ENCODE data around the gene FAM25A.
"Not testable (repeated sequence)": the region's sequence is repeated elsewhere in the genome, so short reads cannot be mapped to it uniquely, and the experiment has no call there.

FAM25A gene

DNA sequence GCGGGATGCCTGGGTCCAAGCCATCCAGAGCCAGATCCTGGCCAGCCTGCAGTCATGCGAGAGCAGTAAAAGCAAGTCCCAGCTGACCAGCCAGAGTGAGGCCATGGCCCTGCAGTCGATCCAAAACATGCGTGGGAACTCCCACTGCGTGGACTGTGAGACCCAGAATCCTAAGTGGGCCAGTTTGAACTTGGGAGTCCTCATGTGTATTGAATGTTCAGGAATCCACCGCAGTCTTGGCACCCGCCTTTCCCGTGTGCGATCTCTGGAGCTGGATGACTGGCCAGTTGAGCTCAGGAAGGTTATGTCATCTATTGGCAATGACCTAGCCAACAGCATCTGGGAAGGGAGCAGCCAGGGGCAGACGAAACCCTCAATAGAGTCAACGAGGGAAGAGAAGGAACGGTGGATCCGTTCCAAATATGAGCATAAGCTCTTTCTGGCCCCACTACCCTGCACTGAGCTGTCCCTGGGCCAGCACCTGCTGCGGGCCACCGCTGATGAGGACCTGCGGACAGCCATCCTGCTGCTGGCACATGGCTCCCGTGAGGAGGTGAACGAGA lies 10.9 kb upstream of the FAM25A start:
- not testable (repeated sequence) for DNase-seq (ENCODE audit: low read depth in 2 of 2, low spot score in 1 of 2)

GRCh38 chr10:87013528-87013927 lies 6.6 kb upstream of the FAM25A start:
- not testable (repeated sequence) for DNase-seq (ENCODE audit: low read depth in 2 of 2, low spot score in 1 of 2)

DNA sequence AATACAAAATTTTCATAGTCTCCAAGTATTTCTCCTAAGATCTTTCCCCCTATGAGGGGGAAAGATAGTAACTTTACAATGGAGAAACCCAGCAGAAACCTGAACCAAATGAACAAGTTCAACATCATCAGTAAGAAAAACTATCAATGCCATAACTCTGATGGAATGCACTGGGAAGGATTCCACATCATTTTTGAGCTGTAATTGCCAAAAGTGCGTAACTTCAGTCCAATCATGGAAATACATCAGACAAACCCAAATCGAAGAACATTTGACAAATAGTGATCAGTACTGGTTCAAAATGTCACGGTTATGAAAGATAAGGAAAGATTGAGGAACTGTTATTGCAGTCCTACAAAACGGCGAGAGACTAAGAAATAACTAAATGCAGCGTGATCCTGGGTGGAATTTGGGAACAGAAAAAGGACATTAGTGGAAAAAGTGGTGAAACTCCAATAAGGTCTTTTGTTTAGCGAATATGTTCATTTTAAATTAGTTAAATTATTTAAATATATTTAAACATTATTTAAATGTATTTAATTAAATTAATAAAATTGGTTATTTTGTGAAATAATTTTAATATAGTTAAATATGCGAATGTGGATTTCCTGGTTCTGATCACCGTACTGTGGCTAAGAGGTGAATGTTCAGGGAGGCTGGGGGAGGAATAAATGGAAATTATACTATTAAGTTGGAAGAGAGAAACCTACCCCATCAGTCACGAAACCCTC lies 4.9 kb upstream of the FAM25A start:
- DNase-seq (ENCODE audit: low read depth in 2 of 2, low spot score in 1 of 2), result not testable (repeated sequence)

DNA sequence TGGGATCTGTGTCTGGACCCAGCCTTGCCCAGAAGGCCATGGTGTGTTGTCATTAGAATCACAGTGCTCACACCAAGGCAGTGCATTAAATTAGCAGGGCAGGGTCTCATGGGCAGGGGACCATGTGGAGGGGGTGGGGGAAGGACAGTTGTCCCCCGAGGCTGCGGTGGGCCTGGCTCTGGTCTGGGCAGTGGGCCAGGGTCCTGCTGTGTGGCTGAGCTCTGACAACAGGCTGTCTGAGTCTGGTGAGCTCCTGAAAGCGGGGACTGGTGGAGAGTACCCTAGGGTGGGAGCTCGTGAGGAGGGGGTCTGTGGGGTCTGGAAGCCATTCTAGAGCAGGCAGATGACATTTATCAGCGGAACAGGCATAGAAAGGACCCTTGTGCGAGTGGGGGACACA lies 2.0 kb upstream of the FAM25A start:
- not testable (repeated sequence) for DNase-seq (ENCODE audit: low read depth in 2 of 2, low spot score in 1 of 2)

DNA sequence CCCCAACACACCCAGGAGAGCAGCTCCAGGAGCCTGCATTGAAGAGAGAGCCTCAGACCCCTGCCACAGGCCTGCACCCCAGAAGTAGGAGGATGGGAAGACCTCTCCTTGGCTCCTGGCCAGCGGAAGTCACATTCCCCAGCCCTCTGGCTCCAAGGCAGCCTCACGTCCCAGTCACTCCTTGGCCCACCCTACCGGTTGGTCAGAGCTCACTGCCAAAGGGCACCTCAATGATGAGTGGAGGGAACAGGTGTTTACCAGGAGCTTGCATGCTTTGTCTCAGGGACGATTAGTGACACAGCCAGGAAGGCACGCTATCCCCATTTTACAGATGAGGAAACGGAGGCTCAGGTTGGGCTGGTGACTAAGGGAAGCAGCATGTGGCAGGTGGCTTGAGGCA lies 1.0 kb upstream of the FAM25A start:
- not testable (repeated sequence) for DNase-seq (ENCODE audit: low read depth in 2 of 2, low spot score in 1 of 2)

GRCh38 chr10:87019504-87019903 lies 590 bp upstream of the FAM25A start:
- DNase-seq (ENCODE audit: low read depth in 2 of 2, low spot score in 1 of 2), result not testable (repeated sequence)

GRCh38 chr10:87025285-87025958 lies 5.3 kb downstream of the FAM25A start:
- not testable (repeated sequence) for DNase-seq (ENCODE audit: low read depth in 2 of 2, low spot score in 1 of 2)

DNA sequence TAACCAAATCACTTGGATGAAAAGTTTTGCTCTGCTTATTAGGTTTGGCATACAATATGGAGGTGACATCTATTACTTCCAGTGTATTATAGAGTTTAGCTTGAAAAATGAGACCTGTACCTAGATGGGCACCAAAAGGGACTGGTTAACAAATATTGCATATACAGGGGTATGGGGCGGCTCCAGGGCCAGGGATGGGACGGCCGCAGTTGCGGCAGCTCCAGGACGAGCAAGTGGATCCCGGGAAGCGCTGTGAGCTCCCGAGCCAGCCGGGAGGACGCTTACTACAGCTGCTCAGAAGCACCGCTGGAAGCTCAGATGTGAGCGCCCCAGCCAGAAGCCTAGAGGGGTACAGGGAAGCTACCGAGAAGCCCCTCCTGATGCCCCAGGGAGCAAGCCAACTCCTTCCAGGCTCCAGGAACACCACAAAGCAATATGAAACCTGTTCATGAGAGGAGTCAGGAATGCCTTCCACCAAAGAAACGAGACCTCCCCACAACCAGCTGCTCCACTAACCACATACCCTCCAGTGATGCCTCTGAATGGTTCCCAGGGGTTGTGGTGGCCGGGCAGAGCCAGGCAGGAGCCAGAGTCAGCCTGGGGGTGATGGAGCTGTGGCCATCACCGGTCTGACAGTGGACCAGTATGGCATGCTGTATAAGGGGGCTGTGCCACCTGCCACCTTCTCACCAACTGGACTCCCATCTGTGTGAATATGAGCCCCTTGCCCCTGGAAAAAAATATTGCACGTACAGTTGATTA lies 6.8 kb downstream of the FAM25A start:
- not testable (repeated sequence) for DNase-seq (ENCODE audit: low read depth in 2 of 2, low spot score in 1 of 2)

DNA sequence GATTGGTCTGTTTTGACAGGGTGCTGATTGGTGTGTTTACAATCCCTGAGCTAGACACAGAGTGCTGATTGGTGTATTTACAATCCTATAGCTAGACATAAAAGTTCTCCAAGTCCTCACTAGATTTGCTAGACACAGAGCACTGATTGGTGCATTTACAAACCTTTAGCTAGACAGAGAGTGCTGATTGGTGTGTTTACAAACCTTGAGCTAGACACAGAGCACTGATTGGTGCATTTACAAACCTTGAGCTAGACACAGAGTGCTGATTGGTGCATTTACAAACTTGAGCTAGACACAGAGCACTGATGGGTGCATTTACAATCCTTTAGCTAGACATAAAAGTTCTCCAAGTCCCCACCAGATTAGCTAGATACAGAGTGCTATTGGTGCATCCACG lies 10.3 kb downstream of the FAM25A start:
- DNase-seq (ENCODE audit: low read depth in 2 of 2, low spot score in 1 of 2), result not testable (repeated sequence)

DNA sequence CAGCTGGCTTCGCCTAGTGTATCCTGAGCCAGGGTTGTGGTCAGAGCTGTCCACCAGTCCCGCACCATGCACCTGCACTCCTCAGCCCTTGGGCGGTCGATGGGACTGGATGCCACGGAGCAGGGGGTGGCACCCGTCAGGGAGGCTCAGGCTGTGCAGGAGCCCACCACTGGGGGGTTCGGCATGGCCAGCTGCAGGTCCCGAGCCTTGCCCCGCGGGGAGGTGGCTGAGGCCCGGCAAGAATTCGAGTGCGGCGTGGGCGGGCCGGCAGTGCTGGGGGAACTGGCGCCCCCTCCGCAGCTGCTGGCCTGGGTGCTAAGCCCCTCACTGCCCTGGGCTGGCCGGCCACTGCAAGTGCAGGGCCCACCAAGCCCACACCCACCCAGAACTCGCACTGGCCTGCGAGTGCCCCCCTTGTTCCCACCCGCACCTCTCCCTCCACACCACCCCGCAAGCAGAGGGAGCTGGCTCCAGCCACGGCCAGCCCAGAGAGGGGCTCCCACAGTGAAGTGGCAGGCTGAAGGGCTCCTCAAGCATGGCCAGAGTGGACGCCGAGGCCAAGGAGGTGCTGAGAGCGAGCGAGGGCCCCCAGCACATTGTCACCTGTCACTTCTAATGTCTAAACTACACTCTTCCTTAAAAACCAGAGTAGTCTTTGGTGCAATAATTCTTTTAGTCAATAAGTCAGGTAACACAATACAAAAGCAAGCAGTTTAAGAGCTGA lies 11.0 kb downstream of the FAM25A start:
- no peak for DNase-seq (ENCODE audit: low read depth in 2 of 2, low spot score in 1 of 2)

- DNase-seq (ENCODE audit: low read depth in 2 of 2, low spot score in 1 of 2), result no peak
These were observed 16.5 kb downstream of the FAM25A start for GRCh38 chr10:87036623-87037022.

GRCh38 chr10:87038286-87038717 lies 18.2 kb downstream of the FAM25A start:
- no peak for DNase-seq (ENCODE audit: low read depth in 2 of 2, low spot score in 1 of 2)

DNA sequence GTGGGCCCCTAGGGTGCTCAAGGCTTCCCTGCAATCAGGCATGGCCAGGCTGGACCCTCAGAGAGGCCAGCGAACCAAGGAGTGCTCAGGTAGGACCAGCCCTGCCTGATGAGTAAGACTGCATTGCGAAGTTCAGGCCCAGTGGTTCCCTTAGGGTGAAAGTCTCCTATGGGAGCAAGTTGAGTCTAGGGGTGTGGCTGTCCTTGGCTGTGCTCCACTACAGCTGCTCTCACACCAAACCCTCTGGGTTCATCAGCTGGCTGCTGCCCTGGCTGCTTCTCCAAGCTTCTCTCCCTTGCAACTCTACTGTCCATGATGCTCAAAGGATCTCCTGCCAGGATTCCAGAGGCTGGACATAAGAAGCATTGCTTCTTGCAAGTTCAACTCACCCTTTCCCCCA lies 18.7 kb downstream of the FAM25A start:
- no peak for DNase-seq (ENCODE audit: low read depth in 2 of 2, low spot score in 1 of 2)

DNA sequence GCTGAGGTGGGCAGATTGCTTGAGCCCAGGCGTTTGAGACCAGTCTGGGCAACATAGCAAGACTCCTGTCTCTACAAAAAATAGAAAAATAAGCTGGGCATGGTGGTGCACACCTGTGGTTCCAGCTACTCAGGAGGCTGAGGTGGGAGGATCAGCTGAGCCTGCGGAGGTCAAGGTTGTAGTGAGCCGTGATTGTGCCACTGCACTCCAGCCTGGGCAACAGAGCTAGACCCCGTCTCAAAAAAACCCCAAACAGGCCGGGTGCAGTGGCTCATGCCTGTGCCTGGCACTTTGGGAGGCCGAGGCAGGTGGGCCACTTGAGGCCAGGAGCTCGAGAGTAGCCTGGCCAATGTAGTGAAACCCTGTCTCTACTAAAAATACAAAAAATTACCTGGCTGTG lies 23.5 kb downstream of the FAM25A start:
- not testable (repeated sequence) for DNase-seq (ENCODE audit: low read depth in 2 of 2, low spot score in 1 of 2)

- DNase-seq (ENCODE audit: low read depth in 2 of 2, low spot score in 1 of 2), result no peak
These were observed 25.4 kb downstream of the FAM25A start for GRCh38 chr10:87045434-87045938.

- no peak for DNase-seq (ENCODE audit: low read depth in 2 of 2, low spot score in 1 of 2)
These were observed 33.0 kb downstream of the FAM25A start for GRCh38 chr10:87053111-87053510.

- no peak for DNase-seq (ENCODE audit: low read depth in 2 of 2, low spot score in 1 of 2)
These were observed 33.6 kb downstream of the FAM25A start for GRCh38 chr10:87053577-87054181.

- no peak for DNase-seq (ENCODE audit: low read depth in 2 of 2, low spot score in 1 of 2)
These were observed 34.5 kb downstream of the FAM25A start for GRCh38 chr10:87054373-87055295.

GRCh38 chr10:87058171-87058570 lies 38.1 kb downstream of the FAM25A start:
- no peak for DNase-seq (ENCODE audit: low read depth in 2 of 2, low spot score in 1 of 2)
